NB4 (cell line): ENCODE data around the gene GYS1.
"Not testable (repeated sequence)": the region's sequence is repeated elsewhere in the genome, so short reads cannot be mapped to it uniquely, and the experiment has no call there.

Experiments
- DNase-seq: peaks from one replicate; pipeline ENCODE4 v3.0.0; 2010; ENCODE audit warnings: low read depth
- H3K4me3 ChIP-seq: one replicate; pipeline ENCODE4 v1.5.1; 2011; ENCODE audit warnings: mild to moderate bottlenecking, low read depth, low read length, moderate library complexity
- MYC ChIP-seq: IDR thresholded peaks from 2 replicates; pipeline ENCODE4 v1.6.1; 2011; ENCODE audit warnings: low read depth, low read length
- POLR2A ChIP-seq: IDR thresholded peaks from 2 replicates; pipeline ENCODE4 v1.6.1; 2011; ENCODE audit warnings: mild to moderate bottlenecking; ENCODE audit not compliant: insufficient read length; ENCODE audit errors: extremely low read depth
- TF ChIP-seq, protein P1 (sequence below): IDR thresholded peaks from 2 replicates; pipeline ENCODE4 v1.6.1; 2011; ENCODE audit warnings: low read depth, low read length
- TF ChIP-seq, protein P2 (sequence below): IDR thresholded peaks from one replicate; pipeline ENCODE4 v1.5.1; 2012; ENCODE audit warnings: low read depth, low read length

Gene GYS1

DNA sequence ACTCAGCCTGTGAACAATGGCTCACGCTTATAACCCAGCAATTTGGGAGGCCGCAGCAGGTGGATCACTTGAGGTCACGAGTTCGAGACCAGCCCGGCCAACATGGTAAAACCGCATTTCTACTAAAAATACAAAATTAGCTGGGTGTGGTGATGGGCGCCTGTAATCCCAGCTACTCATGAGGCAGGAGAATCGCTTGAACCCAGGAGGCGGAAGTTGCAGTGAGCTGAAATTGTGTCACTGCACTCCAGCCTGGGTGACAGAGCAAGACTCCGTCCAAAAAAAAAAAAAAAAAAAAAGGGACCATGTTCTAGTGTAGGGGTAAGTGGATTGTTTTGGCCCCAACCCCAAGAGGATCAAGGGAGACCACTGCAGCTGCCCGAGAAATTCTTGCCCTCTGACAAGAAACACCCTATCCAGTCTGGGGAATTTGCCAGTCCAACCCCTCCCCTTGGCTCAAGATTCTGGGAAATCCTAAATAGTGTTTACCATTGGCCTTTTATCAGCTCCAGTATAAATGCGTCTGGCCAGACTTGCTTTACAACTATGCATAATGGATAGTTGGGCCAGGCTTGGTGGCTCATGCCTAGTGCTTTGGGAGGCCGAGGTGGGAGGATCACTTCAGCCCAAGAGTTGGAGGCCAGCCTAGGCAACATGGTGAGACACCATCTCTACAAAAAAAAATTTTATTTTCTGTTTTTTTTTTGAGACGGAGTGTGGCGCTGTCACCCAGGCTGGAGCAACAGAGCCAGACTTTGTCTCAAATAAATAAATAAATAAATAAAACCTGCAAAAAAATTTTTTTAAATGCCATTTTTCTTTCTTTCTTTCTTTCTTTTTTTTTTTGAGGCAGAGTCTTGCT, 64.7 kb downstream of the GYS1 start:
- DNase-seq: no peak
- H3K4me3 ChIP-seq: no peak overlapping the region
- TF ChIP-seq MYC (no peak), POLR2A (no peak)
- TF ChIP-seq, protein P1, sequence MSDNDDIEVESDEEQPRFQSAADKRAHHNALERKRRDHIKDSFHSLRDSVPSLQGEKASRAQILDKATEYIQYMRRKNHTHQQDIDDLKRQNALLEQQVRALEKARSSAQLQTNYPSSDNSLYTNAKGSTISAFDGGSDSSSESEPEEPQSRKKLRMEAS: no peak
- TF ChIP-seq, protein P2, sequence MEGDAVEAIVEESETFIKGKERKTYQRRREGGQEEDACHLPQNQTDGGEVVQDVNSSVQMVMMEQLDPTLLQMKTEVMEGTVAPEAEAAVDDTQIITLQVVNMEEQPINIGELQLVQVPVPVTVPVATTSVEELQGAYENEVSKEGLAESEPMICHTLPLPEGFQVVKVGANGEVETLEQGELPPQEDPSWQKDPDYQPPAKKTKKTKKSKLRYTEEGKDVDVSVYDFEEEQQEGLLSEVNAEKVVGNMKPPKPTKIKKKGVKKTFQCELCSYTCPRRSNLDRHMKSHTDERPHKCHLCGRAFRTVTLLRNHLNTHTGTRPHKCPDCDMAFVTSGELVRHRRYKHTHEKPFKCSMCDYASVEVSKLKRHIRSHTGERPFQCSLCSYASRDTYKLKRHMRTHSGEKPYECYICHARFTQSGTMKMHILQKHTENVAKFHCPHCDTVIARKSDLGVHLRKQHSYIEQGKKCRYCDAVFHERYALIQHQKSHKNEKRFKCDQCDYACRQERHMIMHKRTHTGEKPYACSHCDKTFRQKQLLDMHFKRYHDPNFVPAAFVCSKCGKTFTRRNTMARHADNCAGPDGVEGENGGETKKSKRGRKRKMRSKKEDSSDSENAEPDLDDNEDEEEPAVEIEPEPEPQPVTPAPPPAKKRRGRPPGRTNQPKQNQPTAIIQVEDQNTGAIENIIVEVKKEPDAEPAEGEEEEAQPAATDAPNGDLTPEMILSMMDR: no peak

DNA sequence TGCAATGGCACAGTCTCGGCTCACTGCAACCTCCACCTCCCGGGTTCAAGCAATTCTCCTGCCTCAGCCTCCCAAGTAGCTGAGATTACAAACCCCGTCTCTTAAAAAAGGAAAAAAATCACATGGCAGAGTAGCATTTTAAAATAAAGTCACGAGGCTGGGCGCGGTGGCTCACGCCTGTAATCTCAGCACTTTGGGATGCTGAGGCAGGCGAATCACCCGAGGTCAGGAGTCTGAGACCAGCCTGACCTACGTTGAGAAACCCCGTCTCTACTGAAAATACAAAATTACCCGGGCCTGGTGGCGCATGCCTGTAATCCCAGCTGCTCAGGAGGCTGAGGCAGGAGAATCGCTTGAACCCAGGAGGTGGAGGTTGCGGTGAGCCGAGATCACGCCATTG, 65.4 kb downstream of the GYS1 start:
- not testable (repeated sequence) for H3K4me3 ChIP-seq, DNase-seq

DNA sequence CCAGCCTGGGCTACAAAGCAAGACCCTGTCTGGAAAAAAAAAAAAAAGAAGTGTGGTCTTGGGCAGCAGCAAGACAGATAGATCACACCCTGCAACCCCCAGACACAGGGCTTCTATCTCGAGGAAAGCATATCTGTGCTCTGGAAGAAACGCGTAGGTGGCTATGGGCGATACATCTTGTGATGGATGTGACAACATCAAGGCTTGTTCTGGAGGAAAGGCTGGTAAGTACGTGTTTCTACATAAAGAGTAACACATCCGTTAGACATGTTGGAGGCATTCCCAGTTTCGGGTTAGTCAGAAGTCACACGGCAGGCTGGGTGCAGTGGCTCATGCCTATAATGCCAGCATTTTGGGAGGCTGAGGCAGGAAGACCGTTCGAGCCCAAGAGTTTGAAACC, 66.2 kb downstream of the GYS1 start:
- TF ChIP-seq POLR2A (no peak), MYC (no peak)
- TF ChIP-seq, protein P1: no peak
- TF ChIP-seq, protein P2: no peak
- no peak for DNase-seq
- no peak overlapping the region for H3K4me3 ChIP-seq

GRCh38 chr19:48925890-48926289, 67.2 kb downstream of the GYS1 start:
- not testable (repeated sequence) for DNase-seq, H3K4me3 ChIP-seq

GRCh38 chr19:48925240-48925843, 67.8 kb downstream of the GYS1 start:
- TF ChIP-seq POLR2A: no peak
- TF ChIP-seq, protein P1: no peak
- TF ChIP-seq, protein P2: no peak
- TF ChIP-seq MYC: no peak
- H3K4me3 ChIP-seq: no peak overlapping the region
- DNase-seq: no peak

- no peak for DNase-seq
- TF ChIP-seq MYC: no peak
- TF ChIP-seq POLR2A: no peak
- TF ChIP-seq, protein P1: no peak
- TF ChIP-seq, protein P2: no peak
- no peak overlapping the region for H3K4me3 ChIP-seq
Observed at GRCh38 chr19:48922548-48923490, 70.3 kb downstream of the GYS1 start.
